ENCODE data around the gene SRSF1. TPM values are rescaled to one million over a fixed set of nuclear protein-coding genes. Genes with fewer than 3 reads are reported as not detected.

The SRSF1 gene
- total RNA-seq, 4 donors from 2014 or later: 181 to 274 (median 182) TPM

GRCh38 chr17:58010067-58010799 is 3.2 kb upstream of the SRSF1 start:
- no peak for ATAC-seq (ENCODE audit: low FRiP score)
- no peak for TF ChIP-seq CTCF (IDR thresholded peaks at IDR 0.05)
- DNase-seq (ENCODE audit: low spot score): no peak

GRCh38 chr17:58007781-58008706 is 998 bp upstream of the SRSF1 start:
- no peak for ATAC-seq (ENCODE audit: low FRiP score)
- no peak for TF ChIP-seq CTCF (IDR thresholded peaks at IDR 0.05)

GRCh38 chr17:58006560-58006923 is 504 bp downstream of the SRSF1 start:
- TF ChIP-seq CTCF (IDR thresholded peaks at IDR 0.05): no peak
- peak; percentile 70 for DNase-seq (ENCODE audit: low spot score)
- peak; percentile 68 for ATAC-seq (ENCODE audit: low FRiP score)

More at GRCh38 chr17:58007781-58008706, 998 bp upstream of the SRSF1 start:
- no peak for DNase-seq (ENCODE audit: low spot score)

- TF ChIP-seq CTCF (IDR thresholded peaks at IDR 0.05): no peak
- DNase-seq (ENCODE audit: low spot score): no peak
- no peak for ATAC-seq (ENCODE audit: low FRiP score)
These were observed 1.1 kb downstream of the SRSF1 start for GRCh38 chr17:58005728-58006559.

- TF ChIP-seq CTCF (IDR thresholded peaks at IDR 0.05): no peak
- DNase-seq (ENCODE audit: low spot score) (no peak), ATAC-seq (ENCODE audit: low FRiP score) (no peak)
These were observed 1.9 kb downstream of the SRSF1 start for GRCh38 chr17:58005031-58005727.

GRCh38 chr17:58004060-58004459 is 3.0 kb downstream of the SRSF1 start:
- ATAC-seq (ENCODE audit: low FRiP score) (no peak), DNase-seq (ENCODE audit: low spot score) (no peak)
- no peak for TF ChIP-seq CTCF (IDR thresholded peaks at IDR 0.05)
